Suppressor macrophage treated with lipopolysaccharide for 4 hours (primary cell): ENCODE measurements around the gene PWWP2B.

Source experiments
- DNase-seq: peaks from one replicate; pipeline ENCODE4 v3.0.0-alpha.2; 2020

The PWWP2B gene

GRCh38 chr10:132461103-132461682, 64.2 kb downstream of the PWWP2B start:
- DNase-seq = no peak

- DNase-seq = no peak
These were observed 64.8 kb downstream of the PWWP2B start for GRCh38 chr10:132461683-132462231.

GRCh38 chr10:132462463-132463332, 65.7 kb downstream of the PWWP2B start:
- no peak for DNase-seq

- no peak for DNase-seq
These were observed 66.6 kb downstream of the PWWP2B start for GRCh38 chr10:132463333-132464255.

GRCh38 chr10:132464256-132465192, 67.5 kb downstream of the PWWP2B start:
- DNase-seq = no peak

- DNase-seq = no peak
These were observed 68.3 kb downstream of the PWWP2B start for GRCh38 chr10:132465193-132465888.

GRCh38 chr10:132465889-132466519, 69.0 kb downstream of the PWWP2B start:
- DNase-seq = no peak

- DNase-seq = no peak
These were observed 69.8 kb downstream of the PWWP2B start for GRCh38 chr10:132466520-132467463.
